GM11168 (cell line): ENCODE data around the gene COX7A2.

ENCODE experiments used
- in situ Hi-C: fragments of 300-500 bp; cut with MboI; formaldehyde crosslinking; loops from one replicate; pipeline ENCODE4 v1.12.0; 2022; ENCODE audit warnings: low sequenced_read_pairs; ENCODE audit not compliant: unreplicated experiment

The COX7A2 gene

GRCh38 chr6:75272145-75272840 lies 28.7 kb upstream of the COX7A2 start:
- in situ Hi-C loops, result no loop called here

GRCh38 chr6:75268988-75269354 lies 25.4 kb upstream of the COX7A2 start:
- in situ Hi-C loops, result no loop called here

- in situ Hi-C loops, result no loop called here
These were observed 24.8 kb upstream of the COX7A2 start for GRCh38 chr6:75268121-75268987.

GRCh38 chr6:75267461-75267860 lies 23.9 kb upstream of the COX7A2 start:
- in situ Hi-C loops, result no loop called here

GRCh38 chr6:75266716-75267291 lies 23.2 kb upstream of the COX7A2 start:
- in situ Hi-C loops, result no loop called here

GRCh38 chr6:75263401-75263750 lies 19.8 kb upstream of the COX7A2 start:
- in situ Hi-C loops, result no loop called here

GRCh38 chr6:75262716-75263400 lies 19.3 kb upstream of the COX7A2 start:
- in situ Hi-C loops, result no loop called here

- in situ Hi-C loops, result no loop called here
These were observed 17.7 kb upstream of the COX7A2 start for GRCh38 chr6:75261299-75261698.

- in situ Hi-C loops, result no loop called here
These were observed 13.9 kb upstream of the COX7A2 start for GRCh38 chr6:75257343-75258087.

GRCh38 chr6:75250552-75250951 lies 7.0 kb upstream of the COX7A2 start:
- in situ Hi-C loops, result no loop called here

GRCh38 chr6:75249837-75250236 lies 6.2 kb upstream of the COX7A2 start:
- in situ Hi-C loops, result loop anchor here (25.0 kb wide), 1 partner anchor 1513 kb away; no protein-coding TSS in a partner anchor

GRCh38 chr6:75246386-75246785 lies 2.8 kb upstream of the COX7A2 start:
- in situ Hi-C loops, result loop anchor here (25.0 kb wide), 1 partner anchor 1509 kb away; no protein-coding TSS in a partner anchor

- in situ Hi-C loops, result loop anchor here (25.0 kb wide), 1 partner anchor 1507 kb away; no protein-coding TSS in a partner anchor
These were observed 523 bp upstream of the COX7A2 start for GRCh38 chr6:75244063-75244584.

GRCh38 chr6:75236630-75237029 lies 7.0 kb downstream of the COX7A2 start:
- in situ Hi-C loops, result loop anchor here (25.0 kb wide), 1 partner anchor 1499 kb away; no protein-coding TSS in a partner anchor

GRCh38 chr6:75235271-75235670 lies 8.3 kb downstream of the COX7A2 start:
- in situ Hi-C loops, result loop anchor here (25.0 kb wide), 1 partner anchor 1498 kb away; no protein-coding TSS in a partner anchor

GRCh38 chr6:75234126-75234865 lies 9.3 kb downstream of the COX7A2 start:
- in situ Hi-C loops, result loop anchor here (25.0 kb wide), 1 partner anchor 1497 kb away; no protein-coding TSS in a partner anchor

- in situ Hi-C loops, result loop anchor here (25.0 kb wide), 1 partner anchor 1496 kb away; no protein-coding TSS in a partner anchor
These were observed 10.4 kb downstream of the COX7A2 start for GRCh38 chr6:75233092-75233615.
